NCI-H146 (cell line): ENCODE data around the gene AKT3.
A peak's percentile ranks its signal among the peaks of the same experiment; 100 is the strongest.

ENCODE experiments used
- DNase-seq: peaks from one replicate; lab custom pipeline; 2025; lab: John Stamatoyannopoulos, UW

Gene AKT3

DNA sequence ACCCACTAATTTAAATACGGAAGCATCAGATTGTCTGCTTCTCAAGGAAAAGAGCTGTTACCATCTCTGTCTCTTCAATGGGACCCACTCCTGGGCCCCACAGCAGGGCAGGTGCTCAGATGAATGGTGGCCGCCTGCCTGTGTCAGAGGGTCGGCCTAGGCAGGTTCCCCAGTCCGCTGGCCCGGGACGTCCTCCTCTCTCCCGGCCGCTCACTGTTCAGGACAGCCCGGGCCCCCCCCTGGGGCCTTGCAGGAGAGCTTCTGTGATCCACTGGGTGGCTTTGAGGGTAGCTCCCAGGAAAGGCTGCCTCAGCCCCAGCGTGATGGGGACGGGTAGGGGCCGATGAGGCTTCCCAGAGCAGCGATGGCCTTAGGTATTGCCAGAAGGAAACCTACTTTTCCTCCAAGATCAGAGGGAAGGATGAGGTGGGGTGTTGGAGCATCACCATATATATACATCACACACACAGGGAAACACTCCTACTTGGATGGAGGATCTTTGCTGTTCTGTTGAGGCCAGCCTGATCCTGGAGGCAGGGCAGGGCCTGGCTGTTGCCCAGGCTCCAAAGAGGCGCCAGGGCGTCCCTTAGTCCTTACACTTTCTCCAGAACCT is 362.9 kb downstream of the AKT3 start:
- DNase-seq: no peak

DNA sequence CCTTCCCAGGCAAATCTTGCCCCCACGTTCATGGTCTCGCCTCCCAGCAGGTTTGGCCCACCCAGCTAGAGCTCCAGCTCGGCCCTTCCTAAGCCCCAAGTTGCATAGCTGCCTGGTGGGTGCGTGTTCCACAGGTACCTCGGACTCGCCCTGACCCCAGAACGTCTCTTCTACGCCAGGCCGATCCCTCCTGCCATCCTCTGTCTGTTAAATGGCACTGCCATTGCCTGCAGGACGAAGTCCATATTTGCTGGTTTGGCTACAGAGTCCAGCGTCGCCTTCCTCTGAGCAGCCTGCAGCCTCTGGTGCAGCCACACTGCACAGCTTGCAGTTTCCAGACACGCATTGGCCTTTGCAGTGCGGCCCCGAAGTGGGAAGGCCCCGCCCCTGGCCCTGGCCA is 366.1 kb downstream of the AKT3 start:
- no peak for DNase-seq

DNA sequence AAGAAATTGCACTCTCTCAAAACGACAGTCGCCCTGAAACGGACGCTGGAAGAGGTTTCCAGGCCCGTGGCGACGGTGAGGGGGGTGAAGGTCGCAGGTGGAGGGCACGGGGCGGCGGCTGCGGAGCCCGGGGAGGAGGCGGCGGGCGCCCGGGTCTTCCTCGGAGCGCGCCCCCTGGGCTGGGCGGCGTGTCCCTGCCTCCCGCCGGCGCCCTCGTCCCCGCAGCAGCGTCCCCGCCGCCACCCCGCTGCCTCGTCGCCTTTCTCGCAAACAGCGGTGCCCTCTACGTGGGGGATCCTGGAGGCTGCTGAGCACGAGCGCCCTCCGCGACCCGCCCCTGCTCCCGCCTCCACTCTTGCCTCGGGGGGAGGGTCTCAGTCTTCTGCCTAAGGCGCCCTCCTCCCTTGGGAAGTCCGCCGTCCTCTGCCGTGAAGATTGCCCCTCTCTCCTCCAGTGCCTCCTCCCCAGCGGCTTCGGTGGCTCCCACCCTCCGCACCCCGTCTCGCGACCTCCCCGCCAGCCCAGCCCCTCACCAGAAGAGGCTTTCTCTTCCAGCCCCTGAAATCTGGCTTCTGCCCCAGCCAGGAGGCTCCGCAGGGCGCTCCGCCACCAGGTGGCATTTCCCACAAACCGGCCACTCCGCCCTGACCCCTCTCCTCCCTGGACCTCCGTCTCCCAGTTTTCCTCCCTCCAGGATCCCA is 366.8 kb downstream of the AKT3 start:
- DNase-seq: no peak

DNA sequence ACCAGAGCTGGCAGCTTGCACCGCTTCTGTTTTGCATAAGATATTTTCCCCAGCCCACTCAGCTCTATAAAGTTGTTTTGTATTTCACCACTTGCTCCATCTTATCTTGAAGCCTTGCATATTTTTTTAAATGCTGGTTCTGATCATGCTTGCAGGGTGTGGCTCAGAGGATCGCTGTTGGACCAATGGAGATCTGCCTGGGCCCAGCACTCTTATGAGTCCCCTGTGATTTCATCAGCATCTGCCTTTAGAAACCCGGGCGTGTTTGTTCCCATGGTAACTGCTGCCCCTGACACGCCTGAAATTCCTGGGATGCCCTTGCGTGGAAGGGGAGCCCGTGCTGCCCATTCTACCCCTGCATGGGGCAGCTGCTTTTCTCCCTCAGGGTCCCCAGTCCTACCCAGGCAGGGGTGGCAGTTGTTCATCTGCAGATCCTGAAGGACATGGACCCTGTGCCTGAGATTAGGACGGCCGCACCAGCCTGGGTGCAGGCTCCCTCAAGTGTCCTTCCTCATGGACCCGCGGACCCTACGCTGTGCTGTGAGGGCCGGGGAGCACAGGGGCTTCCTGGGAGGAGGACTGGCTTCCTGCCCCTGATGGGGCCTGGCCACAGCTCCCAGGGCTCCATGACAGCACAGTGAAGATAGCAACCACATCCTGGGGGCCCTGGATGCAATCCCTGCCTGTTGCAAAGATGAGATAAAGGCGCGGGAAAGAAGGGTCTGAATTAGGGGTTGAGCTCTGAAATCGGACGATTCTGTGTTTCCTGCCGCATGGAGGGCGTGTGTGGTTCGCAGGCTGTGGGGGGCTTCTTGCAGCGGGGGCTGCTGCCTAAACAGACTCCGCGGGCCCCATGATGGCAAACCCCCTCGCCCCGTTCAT is 367.7 kb downstream of the AKT3 start:
- no peak for DNase-seq

DNA sequence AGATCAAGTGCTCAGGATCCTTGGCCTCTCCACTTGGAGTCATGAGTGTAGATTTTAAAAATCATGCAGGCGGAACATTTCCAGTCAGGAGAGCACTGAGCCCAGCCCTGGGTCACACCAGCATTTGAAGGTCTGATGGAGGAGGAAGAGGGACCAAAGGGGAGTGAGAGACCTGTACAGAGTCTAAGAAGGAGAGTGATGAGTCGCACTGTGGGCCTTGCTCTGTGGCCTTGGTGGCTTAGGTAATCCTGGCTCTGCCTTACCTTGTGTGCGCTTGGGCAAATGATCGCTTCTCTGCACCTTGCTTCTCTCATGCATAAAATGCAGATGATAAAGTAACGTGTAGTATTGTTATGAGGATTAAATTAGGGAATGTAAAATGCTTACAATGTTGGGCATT is 368.9 kb downstream of the AKT3 start:
- no peak for DNase-seq

DNA sequence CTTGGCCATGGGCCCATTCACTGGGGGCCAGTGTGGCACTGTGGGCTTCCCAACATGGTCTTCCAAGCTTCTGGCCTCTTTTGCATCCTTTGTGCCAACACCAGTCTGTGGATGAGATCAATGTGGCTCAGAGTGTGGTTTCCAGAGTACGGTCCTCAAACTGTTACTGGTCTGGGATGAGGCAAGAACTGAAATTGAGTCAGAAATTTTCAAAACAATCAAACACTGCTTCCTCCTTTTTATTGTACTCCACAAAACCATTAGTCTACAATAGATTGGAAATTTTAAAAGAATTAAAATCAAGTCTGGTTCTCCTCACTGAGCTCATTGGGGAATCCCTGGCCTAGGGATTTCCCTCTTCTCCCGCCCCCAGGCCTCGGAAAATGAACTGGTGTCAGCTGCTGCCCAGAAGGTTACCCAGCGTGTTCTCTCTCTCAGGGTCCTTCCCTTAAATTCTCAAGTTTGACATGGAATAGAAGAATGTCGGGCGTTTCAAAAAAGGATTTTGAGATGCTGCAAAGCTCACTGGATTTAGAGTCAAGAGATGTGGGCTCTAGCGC is 372.2 kb downstream of the AKT3 start:
- no peak for DNase-seq

DNA sequence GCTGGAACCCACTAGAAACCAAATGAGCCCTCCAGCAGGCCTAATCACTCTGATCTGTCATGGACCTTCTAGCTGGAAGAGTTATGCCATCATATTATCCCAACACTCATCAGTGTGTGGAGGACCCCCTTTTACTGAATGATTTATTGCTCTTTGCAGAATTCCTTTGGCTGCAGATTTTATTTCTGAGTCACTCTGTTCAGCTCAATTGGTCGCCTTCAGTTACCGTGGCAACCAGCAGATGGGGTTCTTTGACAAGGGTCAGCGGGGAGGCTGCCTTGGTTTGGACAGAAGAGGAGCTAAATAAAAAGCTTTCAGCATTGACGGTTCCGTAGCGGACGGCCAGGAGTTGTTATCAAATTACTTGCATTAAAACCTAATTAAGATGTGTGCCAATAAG is 374.1 kb downstream of the AKT3 start:
- DNase-seq: peak; percentile 80

DNA sequence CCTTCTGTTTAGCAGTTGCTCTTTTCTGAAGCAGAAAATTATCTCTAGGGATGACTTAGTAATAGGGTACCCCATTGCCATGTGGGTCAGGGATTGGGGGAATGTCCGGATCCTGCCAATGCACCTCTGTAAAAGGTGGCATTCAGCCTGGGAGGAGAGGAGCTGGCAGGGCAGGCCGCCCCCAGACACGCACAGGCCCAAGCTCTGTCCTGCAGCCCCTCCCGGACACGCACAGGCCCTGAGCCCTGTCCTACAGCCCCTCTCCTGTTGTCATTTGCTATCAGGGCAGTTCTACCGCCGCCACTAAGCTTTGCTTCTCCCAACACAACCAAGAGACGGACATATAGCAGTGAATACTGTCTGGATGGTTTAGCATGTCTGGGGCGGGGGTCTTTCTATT is 375.1 kb downstream of the AKT3 start:
- no peak for DNase-seq

DNA sequence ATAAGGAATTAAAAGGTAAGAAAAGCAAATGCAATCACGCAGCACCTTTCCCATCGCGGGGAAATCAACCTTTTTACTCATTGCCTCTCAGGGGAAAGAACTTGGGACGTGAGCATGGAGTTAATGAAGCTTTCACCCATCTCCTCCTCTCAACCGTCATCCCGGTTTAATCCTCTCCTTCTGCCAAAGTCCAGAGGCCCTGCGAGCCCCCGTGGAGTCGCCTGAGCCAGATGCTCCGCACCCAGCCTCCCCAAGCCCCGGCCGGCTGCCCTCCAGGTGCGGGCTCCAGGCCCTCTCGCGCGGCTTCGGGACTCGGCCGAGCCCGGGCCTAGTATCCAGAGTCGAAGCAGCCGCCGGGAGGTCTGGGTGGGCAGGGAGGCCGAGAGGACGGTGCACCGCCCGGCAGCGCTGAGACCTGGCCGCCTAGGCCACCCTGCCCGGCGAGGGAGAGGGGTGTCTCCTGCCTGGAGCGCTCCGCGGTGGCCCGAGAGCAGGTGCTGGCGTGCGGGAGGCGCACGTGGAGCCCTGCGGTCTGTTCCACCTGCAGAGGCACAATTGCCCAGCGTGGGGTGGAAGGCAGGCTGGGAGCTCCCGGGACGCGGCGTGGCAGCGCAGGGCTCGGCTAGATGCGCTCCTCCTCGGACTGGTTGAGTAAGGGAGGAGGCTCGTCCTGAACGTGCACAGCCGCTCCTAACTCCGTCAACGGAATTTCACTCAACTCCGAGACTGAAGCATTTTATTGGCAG is 375.7 kb downstream of the AKT3 start:
- no peak for DNase-seq

DNA sequence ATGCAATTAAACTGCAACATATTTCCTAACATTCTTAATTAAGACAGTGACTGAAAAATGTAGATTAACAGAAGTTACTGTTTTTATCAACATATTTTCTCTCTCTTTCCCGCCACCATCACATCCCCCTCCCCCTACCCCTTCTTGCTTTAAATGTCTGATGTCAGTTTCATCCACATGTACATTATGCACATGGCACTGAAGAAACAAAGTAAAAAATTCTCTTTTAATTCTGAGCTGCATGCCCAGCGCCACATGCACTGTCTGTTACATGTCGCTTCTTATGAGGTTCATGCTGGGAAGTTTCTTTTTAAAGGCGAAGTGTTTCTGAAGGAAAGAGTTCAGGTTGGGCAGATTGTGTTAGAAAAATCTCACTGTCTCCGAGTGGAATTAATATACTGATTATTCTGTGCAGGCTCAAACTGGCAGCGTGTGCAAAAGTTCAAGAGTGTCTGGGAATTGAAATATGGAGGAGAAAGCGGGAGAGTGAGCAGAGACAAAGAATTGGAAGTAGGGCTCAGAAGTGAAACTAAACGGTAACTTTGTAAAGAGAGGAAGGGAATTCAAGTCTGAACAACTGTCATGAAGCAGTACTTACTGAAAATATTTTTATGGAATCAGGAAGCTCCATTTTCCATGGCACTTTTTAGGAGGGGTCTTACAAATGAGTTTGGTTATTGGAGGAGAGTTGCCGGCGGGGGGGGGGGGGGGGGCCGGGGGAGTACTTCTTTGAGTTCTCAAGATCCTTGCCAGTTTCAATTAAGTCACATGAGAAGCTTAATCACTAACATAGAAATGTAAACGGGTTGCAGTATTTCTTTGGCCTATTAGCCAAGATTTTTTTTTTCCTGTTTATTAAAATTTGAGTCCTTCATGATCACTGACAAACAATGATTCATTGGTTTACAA is 376.6 kb downstream of the AKT3 start:
- DNase-seq: no peak

DNA sequence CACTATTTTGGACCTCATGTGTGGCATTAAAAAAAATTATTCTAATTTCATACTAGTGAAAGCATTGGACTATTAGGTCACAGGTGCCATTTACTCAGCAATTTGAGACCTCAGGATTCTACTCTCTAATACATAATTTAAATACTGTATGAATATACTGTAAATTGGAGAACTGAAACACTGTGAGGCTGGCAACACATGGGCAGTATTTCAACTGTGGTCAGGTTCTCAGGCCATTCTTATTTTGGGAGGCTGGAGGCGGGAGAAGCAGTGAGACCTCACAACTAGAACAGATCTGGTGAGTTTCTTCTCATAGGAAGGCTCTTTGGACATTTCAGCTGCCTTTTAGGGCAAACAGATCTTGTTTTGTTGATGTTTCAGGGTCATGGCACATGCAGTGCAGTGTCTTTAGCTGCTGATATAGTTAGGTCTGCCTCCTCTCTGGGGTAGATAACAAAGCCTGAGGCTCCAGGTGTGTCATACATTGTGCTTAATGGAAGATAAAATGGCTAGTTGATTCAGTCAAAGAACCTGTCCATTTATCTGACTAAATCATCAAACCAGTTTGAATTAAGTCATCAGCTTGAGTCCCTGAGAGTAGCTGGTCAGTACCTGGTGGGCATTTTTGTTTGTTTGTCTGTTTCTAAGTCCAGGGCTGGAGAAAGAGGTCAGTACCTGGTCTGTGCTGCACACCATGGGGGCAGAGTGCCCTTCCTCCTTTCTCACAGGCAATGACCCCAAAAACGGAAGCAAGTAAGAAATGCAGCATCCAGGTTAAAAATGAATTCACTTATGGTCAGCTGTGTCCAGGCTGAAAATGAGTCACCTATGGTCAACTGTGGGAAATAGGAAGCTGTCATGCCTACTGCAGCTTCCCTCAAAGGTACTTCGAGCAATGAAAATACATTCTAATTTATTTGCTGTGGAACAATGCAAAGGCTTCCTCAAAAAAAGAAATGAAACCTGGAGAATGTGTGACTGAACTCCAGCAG is 378.0 kb downstream of the AKT3 start:
- peak; percentile 86 for DNase-seq

DNA sequence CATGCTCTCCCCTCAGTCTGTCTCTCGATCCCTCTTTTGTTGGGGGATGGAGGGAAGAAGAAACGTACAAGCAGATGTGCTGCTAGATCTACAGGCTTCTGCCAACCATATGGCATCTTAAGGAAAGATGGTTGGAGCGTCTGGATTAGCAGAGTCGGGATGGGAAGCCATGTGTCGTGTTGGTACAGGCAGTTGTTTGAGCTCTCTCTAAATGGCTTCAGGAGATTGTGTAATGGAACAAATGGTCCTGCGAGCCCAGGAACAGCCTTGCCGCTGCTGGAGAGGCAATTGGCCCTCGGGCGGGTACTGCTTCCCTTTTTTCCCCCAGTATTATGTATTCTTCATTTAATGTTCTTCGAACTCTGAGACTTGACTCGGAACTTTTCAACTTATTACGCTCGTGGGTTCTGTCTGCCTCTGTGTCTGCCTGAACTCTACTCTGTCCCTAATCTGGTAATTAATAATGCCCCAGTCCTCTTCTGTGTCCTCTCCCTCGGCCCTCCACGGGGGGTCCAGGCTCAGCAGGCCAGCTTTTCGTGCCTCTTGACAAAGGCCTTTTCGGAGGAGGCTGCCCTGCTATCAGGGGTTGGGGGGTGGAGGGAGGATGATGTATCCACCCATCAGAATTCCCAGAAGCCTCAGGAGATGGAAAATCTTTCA is 378.9 kb downstream of the AKT3 start:
- peak; percentile 86 for DNase-seq

DNA sequence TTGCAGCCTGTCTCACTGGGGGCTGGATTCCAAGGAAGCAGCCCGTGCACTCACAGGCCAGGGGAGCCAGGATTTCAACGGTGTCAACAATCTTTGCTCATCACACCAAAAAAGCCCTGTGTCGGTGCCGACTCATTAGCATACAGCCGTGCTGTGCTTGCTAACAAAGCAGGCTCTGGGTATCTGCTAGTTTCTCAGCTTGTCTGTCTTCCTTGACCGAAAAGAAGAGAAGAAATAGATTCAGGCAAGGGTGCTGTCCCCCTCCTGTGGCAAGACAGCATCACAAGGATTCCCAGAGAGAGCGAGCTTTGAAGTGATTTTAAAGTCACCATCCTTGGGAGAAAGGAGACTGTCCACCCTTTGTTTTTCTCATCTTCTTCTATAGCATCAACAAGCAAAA is 379.5 kb downstream of the AKT3 start:
- peak; percentile 79 for DNase-seq

DNA sequence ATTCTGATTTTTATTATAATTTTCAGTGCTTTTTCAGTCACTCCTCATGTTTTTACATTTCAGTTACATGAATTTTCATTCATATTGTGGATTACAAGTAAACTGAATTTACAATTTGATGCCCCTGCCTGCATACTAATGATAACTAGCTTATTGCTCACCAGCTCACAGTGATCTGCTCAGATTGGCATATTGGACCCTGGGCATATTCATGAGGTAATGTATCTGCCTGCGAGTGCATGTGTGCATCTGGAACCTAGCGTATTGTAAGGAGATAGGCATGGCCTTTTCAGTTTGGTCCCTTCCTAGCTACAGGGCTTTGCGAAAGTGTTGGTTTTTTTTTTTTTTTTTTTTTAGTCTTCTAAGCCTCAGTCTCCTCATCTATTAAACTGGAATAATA is 380.5 kb downstream of the AKT3 start:
- no peak for DNase-seq

DNA sequence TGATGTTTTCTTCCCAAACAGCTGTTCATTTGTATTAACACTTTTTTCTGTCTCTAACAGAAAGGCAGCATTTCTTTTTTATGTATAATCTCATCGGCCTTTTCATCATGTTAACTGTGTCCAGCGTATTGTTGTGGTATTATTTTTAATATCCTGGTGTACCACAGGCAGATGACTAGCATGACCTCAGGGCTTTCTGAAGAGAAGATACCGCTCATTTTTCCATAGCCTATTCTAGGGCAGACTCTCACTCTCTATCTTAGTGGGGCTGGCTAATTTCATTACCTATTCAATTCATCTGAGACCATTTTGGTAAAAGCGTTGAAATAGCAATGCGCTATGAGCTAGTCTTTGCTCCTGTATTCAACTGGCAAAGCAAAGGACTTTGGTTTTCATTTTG is 384.3 kb downstream of the AKT3 start:
- DNase-seq: no peak

DNA sequence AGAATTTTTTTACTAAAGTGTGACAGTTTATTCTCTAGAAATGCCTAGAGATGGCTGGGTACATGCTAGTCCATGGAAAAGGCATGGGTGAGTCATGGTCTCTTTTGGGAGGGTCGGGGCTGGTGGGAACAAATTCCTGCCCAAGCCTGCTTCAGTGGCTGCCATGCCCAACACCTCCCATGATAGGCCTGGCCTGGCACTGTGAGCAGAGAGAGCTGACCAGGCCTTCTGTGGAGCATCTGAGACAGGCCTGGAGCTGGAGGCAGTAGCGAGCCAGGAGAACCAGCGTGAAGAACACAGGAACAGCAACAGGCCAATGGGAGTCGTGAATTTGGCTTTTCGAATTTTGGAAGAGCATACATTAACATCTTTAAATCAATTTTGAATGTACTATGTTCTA is 385.0 kb downstream of the AKT3 start:
- DNase-seq: no peak

DNA sequence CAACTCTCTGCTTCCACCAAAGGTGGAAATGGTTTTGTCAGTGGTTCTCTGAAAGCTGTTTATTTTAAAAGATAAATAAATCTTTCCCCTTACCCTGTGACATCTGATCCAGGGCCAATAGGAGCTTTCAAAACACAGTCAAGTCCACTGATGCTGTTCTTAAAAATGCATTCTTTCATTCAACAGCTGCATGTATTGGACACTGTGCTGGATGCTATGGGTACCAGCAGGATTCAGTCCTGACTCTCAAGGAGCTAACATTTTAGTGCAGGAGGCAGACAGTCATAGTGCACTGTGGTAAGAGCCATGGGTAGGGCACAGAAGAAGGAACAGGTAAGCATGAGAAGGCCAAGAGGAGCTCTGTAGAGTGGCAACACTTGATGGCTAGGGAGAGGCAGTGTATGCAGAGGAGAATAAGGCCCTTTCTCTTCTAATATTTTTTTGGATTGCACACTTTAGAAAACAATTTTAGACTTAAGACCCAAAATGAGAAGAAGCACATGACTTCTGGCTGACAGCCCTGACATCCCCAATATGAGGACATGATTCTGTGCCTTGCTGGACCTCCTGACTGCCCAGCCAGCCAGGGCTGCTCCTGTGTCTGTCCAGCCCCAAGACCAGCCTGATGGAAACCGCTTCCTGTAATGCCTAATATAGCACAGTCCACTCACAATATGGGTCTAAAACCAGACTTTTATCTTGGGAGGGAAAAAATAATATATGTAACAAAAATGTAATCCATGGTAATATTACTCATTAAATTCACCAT is 386.9 kb downstream of the AKT3 start:
- no peak for DNase-seq

DNA sequence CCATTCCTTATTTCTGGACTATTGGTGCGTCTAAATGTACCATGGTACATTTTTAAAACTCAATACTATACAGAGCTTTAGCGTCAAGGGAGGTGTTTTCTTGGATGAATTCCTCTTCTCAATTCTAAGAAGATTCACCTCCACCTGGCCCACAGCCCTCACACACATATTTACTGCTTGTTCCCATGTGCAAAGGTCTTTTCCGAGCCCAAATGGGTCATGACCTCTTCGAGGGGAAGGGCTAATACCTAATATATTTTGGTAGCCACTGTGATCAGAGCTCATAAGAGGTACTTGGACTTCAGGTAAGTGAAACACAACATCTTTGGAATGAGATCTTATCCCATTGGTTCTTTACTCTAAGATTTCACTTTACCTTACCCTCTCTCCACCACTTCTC is 388.3 kb downstream of the AKT3 start:
- DNase-seq: no peak
